SH-SY5Y (cell line): Measurements from ENCODE around the gene AGAP1.

Experiments used
- GATA2 ChIP-seq: IDR thresholded peaks from 2 replicates; pipeline ENCODE4 v1.6.1; 2011; ENCODE audit warnings: mild to moderate bottlenecking, low read depth, low read length
- GATA3 ChIP-seq: IDR thresholded peaks from 2 replicates; pipeline ENCODE4 v1.6.1; 2011; ENCODE audit warnings: low read depth, mild to moderate bottlenecking, low read length, moderate library complexity

The AGAP1 gene

GRCh38 chr2:235946590-235946989 is 452.7 kb downstream of the AGAP1 start:
- no peak for TF ChIP-seq GATA2
- TF ChIP-seq GATA3, result no peak

- TF ChIP-seq GATA2 (no peak), GATA3 (no peak)
Observed at GRCh38 chr2:235949567-235950472, 456.0 kb downstream of the AGAP1 start.

- no peak for TF ChIP-seq GATA2
Observed at GRCh38 chr2:235950473-235950809, 456.6 kb downstream of the AGAP1 start.

- TF ChIP-seq GATA2, result no peak
- no peak for TF ChIP-seq GATA3
Observed at GRCh38 chr2:235951493-235951892, 457.6 kb downstream of the AGAP1 start.

GRCh38 chr2:235951982-235952381 is 458.1 kb downstream of the AGAP1 start:
- no peak for TF ChIP-seq GATA2
- TF ChIP-seq GATA3, result no peak

GRCh38 chr2:235952714-235953113 is 458.9 kb downstream of the AGAP1 start:
- TF ChIP-seq GATA2, result no peak
- TF ChIP-seq GATA3, result no peak

GRCh38 chr2:235954281-235954680 is 460.4 kb downstream of the AGAP1 start:
- TF ChIP-seq GATA3 (no peak), GATA2 (no peak)

- TF ChIP-seq GATA2 (no peak), GATA3 (no peak)
Observed at GRCh38 chr2:235954888-235955480, 461.1 kb downstream of the AGAP1 start.

- no peak for TF ChIP-seq GATA2
- no peak for TF ChIP-seq GATA3
Observed at GRCh38 chr2:235955664-235956063, 461.8 kb downstream of the AGAP1 start.

- TF ChIP-seq GATA2 (no peak), GATA3 (no peak)
Observed at GRCh38 chr2:235956281-235956970, 462.6 kb downstream of the AGAP1 start.

GRCh38 chr2:235957251-235957650 is 463.4 kb downstream of the AGAP1 start:
- TF ChIP-seq GATA2 (no peak), GATA3 (no peak)

- TF ChIP-seq GATA3 (no peak), GATA2 (no peak)
Observed at GRCh38 chr2:235958221-235958930, 464.5 kb downstream of the AGAP1 start.

- TF ChIP-seq GATA3, result no peak
- TF ChIP-seq GATA2, result no peak
Observed at GRCh38 chr2:235958931-235959410, 465.1 kb downstream of the AGAP1 start.
